IMR-90 (cell line): ENCODE results near the gene NDST3. TPM values are rescaled to one million over a fixed set of nuclear protein-coding genes. Genes with fewer than 3 reads are reported as not detected.

Experiments used
- ATAC-seq: fragments of 200-7000 bp; cut with Tn5 transposase; 2 replicates; pipeline ENCODE4 v1.9.1; 2020; ENCODE audit warnings: low read depth, mild to moderate bottlenecking, moderate library complexity
- BruUV-seq: library from RNA; stranded (reverse); fragments of 400-500 nt; replicated peaks from 2 replicates; lab custom pipeline; 2021; lab: Mats Ljungman, UMichigan
- CTCF ChIA-PET: fragments of 300-600 bp; formaldehyde crosslinking; extraction: SDS; loops from one replicate; lab custom pipeline; 2021; ENCODE audit warnings: antibody characterized with exemption; lab: Yijun Ruan, JAX
- POLR2A ChIA-PET: fragments of 300-600 bp; sonication (Branson Sonifier 250); formaldehyde crosslinking; loops from one replicate; lab custom pipeline; 2022; ENCODE audit warnings: antibody characterized with exemption; ENCODE audit not compliant: unreplicated experiment; lab: Charles Lee
- DNase-seq: peaks from one replicate; pipeline ENCODE4 v3.0.0; 2013
- H2AFZ ChIP-seq: replicated peaks from 2 replicates; pipeline ENCODE3; 2013; ENCODE audit warnings: low read length, mild to moderate bottlenecking; ENCODE audit not compliant: poor library complexity
- H2AK5ac ChIP-seq: 2 replicates; pipeline ENCODE4 v1.6.1; 2013; ENCODE audit warnings: low read depth, low read length, inconsistent platforms
- H2AK9ac ChIP-seq: replicated peaks from 2 replicates; pipeline ENCODE3; 2013; ENCODE audit warnings: mild to moderate bottlenecking, low read depth, low read length, moderate library complexity; ENCODE audit not compliant: poor library complexity
- H2BK120ac ChIP-seq: 2 replicates; pipeline ENCODE4 v1.6.1; 2013; ENCODE audit warnings: low read depth, low read length, inconsistent platforms
- H2BK15ac ChIP-seq: 3 replicates; pipeline ENCODE4 v1.6.1; 2013; ENCODE audit warnings: low read depth, low read length, inconsistent platforms
- H2BK20ac ChIP-seq: 2 replicates; pipeline ENCODE4 v1.6.1; 2013; ENCODE audit warnings: low read depth, mild to moderate bottlenecking, inconsistent platforms, low read length, moderate library complexity
- H2BK5ac ChIP-seq: 2 replicates; pipeline ENCODE4 v1.6.1; 2013; ENCODE audit warnings: mild to moderate bottlenecking, low read depth, low read length, inconsistent platforms; ENCODE audit not compliant: poor library complexity, severe bottlenecking
- H3K14ac ChIP-seq: replicated peaks from 2 replicates; pipeline ENCODE4 v1.6.1; 2013; ENCODE audit warnings: low read depth, low read length, inconsistent platforms
- H3K18ac ChIP-seq: 2 replicates; pipeline ENCODE4 v1.6.1; 2013; ENCODE audit warnings: low read depth, low read length, control low read depth
- H3K23ac ChIP-seq: 2 replicates; pipeline ENCODE4 v1.6.1; 2013; ENCODE audit warnings: low read depth, low read length, inconsistent platforms
- H3K27ac ChIP-seq: 2 replicates; pipeline ENCODE4 v1.5.1; 2013; ENCODE audit warnings: mild to moderate bottlenecking, control low read depth, low read length; ENCODE audit not compliant: insufficient read depth
- H3K27me3 ChIP-seq: 2 replicates; pipeline ENCODE4 v1.6.1; 2013; ENCODE audit warnings: low read length; ENCODE audit not compliant: control insufficient read depth, insufficient read depth
- H3K36me3 ChIP-seq: 2 replicates; pipeline ENCODE4 v1.6.1; 2013; ENCODE audit warnings: low read length, mixed read lengths; ENCODE audit not compliant: control insufficient read depth, insufficient read depth
- H3K4ac ChIP-seq: 2 replicates; pipeline ENCODE4 v1.6.1; 2013; ENCODE audit warnings: low read depth, low read length, inconsistent platforms
- H3K4me1 ChIP-seq: 2 replicates; pipeline ENCODE4 v1.6.1; 2013; ENCODE audit warnings: low read length, mixed read lengths; ENCODE audit not compliant: control insufficient read depth, insufficient read depth
- H3K4me2 ChIP-seq: 2 replicates; pipeline ENCODE4 v1.6.1; 2013; ENCODE audit warnings: low read depth, mild to moderate bottlenecking, control low read depth, low read length, moderate library complexity
- H3K4me3 ChIP-seq: 2 replicates; pipeline ENCODE4 v1.5.1; 2013; ENCODE audit warnings: low read depth, mild to moderate bottlenecking, control low read depth, low read length, moderate library complexity; ENCODE audit not compliant: insufficient read depth
- H3K56ac ChIP-seq: 2 replicates; pipeline ENCODE4 v1.6.1; 2013; ENCODE audit warnings: low read length, inconsistent platforms; ENCODE audit not compliant: insufficient read depth; ENCODE audit errors: extremely low read depth
- H3K79me1 ChIP-seq, 2 experiments: 2 replicates each; pipeline ENCODE4 v1.6.1; 2013; ENCODE audit warnings: low read length in 2 of 2, inconsistent platforms in 1 of 2, low read depth in 1 of 2
- H3K9ac ChIP-seq: 2 replicates; pipeline ENCODE4 v1.6.1; 2013; ENCODE audit warnings: low read depth, low read length, control low read depth
- H3K9me1 ChIP-seq: 2 replicates; pipeline ENCODE4 v1.6.1; 2013; ENCODE audit warnings: low read length, inconsistent platforms; ENCODE audit not compliant: insufficient read depth
- H3K9me3 ChIP-seq: 2 replicates; pipeline ENCODE4 v1.6.1; 2013; ENCODE audit warnings: low read length; ENCODE audit not compliant: control insufficient read depth, insufficient read depth
- H4K20me1 ChIP-seq: 2 replicates; pipeline ENCODE4 v1.6.1; 2013; ENCODE audit warnings: low read length, inconsistent platforms; ENCODE audit not compliant: insufficient read depth
- H4K5ac ChIP-seq: 2 replicates; pipeline ENCODE4 v1.6.1; 2013; ENCODE audit warnings: mild to moderate bottlenecking, low read depth, low read length, control low read depth
- H4K8ac ChIP-seq, 2 experiments: 2 replicates each; pipeline ENCODE4 v1.6.1; 2013; ENCODE audit warnings: low read depth in 2 of 2, low read length in 2 of 2, control low read depth in 1 of 2, inconsistent platforms in 1 of 2
- H4K91ac ChIP-seq: 2 replicates; pipeline ENCODE4 v1.6.1; 2013; ENCODE audit warnings: low read depth, low read length, inconsistent platforms; ENCODE audit not compliant: insufficient read depth
- BHLHE40 ChIP-seq: fragments of 150-350 bp; IDR thresholded peaks from 2 replicates; pipeline ENCODE4 v1.6.1; 2016; ENCODE audit warnings: mild to moderate bottlenecking, low read depth, low read length
- NFE2L2 ChIP-seq: fragments of 150-350 bp; IDR thresholded peaks from 2 replicates; pipeline ENCODE4 v1.6.1; 2016; ENCODE audit warnings: low read depth, mild to moderate bottlenecking, low read length
- WGBS, 2 experiments: methylation state at CpG; one replicate each; pipeline versions ENCODE4 v1.1.5 to v1.1.7; 2013; ENCODE audit warnings: missing lambda C conversion rate in 2 of 2; ENCODE audit not compliant: insufficient read length in 1 of 2; ENCODE audit errors: extremely low coverage in 2 of 2; 5-methylcytosine and 5-hydroxymethylcytosine counted together
- dilution Hi-C: fragments of 300-500 bp; cut with HindIII; formaldehyde crosslinking; loops from one replicate; pipeline ENCODE4 v1.14.3; 2018; ENCODE audit warnings: low sequenced_read_pairs; ENCODE audit not compliant: unreplicated experiment
- in situ Hi-C: fragments of 300-500 bp; cut with MboI; formaldehyde crosslinking; loops from 3 replicates; pipeline ENCODE4 v1.14.3; 2019; ENCODE audit warnings: low sequenced_read_pairs, inconsistent platforms, mixed read lengths
- intact Hi-C: fragments of 100-400 bp; cut with micrococcal nuclease; formaldehyde crosslinking; loops from 2 replicates; pipeline ENCODE4 v1.10.0; 2022
- polyA plus RNA-seq, 3 experiments: library from polyadenylated mRNA; depleted of rRNA; stranded (reverse); fragments of >200 nt; gene quantifications; 2 replicates each; pipeline ENCODE4 v1.2.3, GENCODE V29; 2012; ENCODE audit warnings: low replicate concordance in 1 of 3
- total RNA-seq: library from RNA; depleted of rRNA; stranded (reverse); fragments of >200 nt; gene quantifications from 2 replicates; pipeline ENCODE4 v1.2.3, GENCODE V29; 2012
- TF ChIP-seq, protein P1 (sequence below): conservative IDR thresholded peaks from 2 replicates; pipeline ENCODE4 v1.5.1; 2012; ENCODE audit warnings: mild to moderate bottlenecking, low read depth, low read length, improper control_type of control experiment

NDST3 gene
- total and polyA plus RNA-seq, 2 of the 4 experiments (the other 2 are of a cell fraction) = 0.10 to 0.18 TPM

DNA sequence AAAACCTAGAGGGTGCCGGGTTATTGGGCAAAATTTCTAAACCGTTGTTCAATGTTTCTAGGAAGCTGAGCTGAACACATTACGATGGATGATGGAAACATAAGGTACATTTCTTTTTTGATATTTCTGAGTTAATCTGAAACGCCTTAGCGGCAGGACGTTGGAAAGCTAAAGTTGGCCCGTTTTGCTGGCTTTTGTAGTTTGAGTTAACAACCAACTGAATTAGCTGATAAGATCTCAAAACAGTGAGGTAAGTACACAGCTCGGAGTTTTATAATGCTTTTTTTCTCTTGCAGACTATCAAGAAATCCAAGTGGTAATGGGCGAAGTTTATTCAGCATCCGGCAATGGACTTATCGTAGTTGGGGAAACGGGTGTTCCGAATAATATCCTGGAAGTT is 245.0 kb downstream of the NDST3 start:
- H3K4me2 ChIP-seq = peak overlapping the region; percentile 61
- peak overlapping the region; percentile 91 for H3K23ac ChIP-seq
- WGBS, 2 experiments = no CpG with 5 or more reads among the region's 13 CpGs
- no peaks in the 10 kb centered on the region for H3K9me1 ChIP-seq
- peak overlapping the region; percentile 86; the same call in 1 of the 2 replicates for H2AK5ac ChIP-seq
- H3K4ac ChIP-seq = peak overlapping the region; percentile 90; the same call in 1 of the 2 replicates
- in situ Hi-C loops (loop anchor here (25.0 kb wide), 1 partner anchor 233 kb away; no protein-coding TSS in a partner anchor), intact Hi-C loops (loop anchor here (2.0 kb wide), 1 partner anchor 1145 kb away; no protein-coding TSS in a partner anchor), dilution Hi-C loops (no loop called here)
- H3K27ac ChIP-seq = peak overlapping the region; percentile 71
- H2BK5ac ChIP-seq = peak overlapping the region; percentile 76
- ChIA-PET POLR2A (no interaction called here), CTCF (interaction anchor here (0.6 to 1.1 kb wide), 2 partner anchors 74 to 88 kb away, joined by 4 read pairs; partner anchors contain the start of gene PRSS12)
- peak overlapping the region; percentile 89 for H4K91ac ChIP-seq
- no peak overlapping the region for H2BK20ac ChIP-seq
- H3K4me3 ChIP-seq = peak overlapping the region; percentile 72
- H3K27me3 ChIP-seq = no peaks in the 10 kb centered on the region
- peaks cover 11 to 16% of the 10 kb centered on the region in 2 experiments; a peak in 3 of 4 replicates for H3K79me1 ChIP-seq
- BruUV-seq = no TSS peak
- H3K56ac ChIP-seq = peak overlapping the region; percentile 86
- peak overlapping the region; percentile 80; the same call in 1 of the 2 replicates for H4K5ac ChIP-seq
- no peak overlapping the region for H2AFZ ChIP-seq
- DNase-seq = no peak
- H3K36me3 ChIP-seq = peaks cover 7% of the 10 kb centered on the region
- peaks cover 10% of the 10 kb centered on the region for H3K4me1 ChIP-seq
- H3K9ac ChIP-seq = peak overlapping the region; percentile 92
- peak overlapping the region; percentile 80; the same call in 1 of the 2 replicates for H3K18ac ChIP-seq
- ATAC-seq = no peak
- H2BK120ac ChIP-seq = peak overlapping the region; percentile 31; the same call in 1 of the 2 replicates
- H4K8ac ChIP-seq = peak overlapping the region; percentile 83 to 90
- H2AK9ac ChIP-seq = no peak overlapping the region
- TF ChIP-seq NFE2L2 (no peak), BHLHE40 (no peak)
- TF ChIP-seq, protein P1, sequence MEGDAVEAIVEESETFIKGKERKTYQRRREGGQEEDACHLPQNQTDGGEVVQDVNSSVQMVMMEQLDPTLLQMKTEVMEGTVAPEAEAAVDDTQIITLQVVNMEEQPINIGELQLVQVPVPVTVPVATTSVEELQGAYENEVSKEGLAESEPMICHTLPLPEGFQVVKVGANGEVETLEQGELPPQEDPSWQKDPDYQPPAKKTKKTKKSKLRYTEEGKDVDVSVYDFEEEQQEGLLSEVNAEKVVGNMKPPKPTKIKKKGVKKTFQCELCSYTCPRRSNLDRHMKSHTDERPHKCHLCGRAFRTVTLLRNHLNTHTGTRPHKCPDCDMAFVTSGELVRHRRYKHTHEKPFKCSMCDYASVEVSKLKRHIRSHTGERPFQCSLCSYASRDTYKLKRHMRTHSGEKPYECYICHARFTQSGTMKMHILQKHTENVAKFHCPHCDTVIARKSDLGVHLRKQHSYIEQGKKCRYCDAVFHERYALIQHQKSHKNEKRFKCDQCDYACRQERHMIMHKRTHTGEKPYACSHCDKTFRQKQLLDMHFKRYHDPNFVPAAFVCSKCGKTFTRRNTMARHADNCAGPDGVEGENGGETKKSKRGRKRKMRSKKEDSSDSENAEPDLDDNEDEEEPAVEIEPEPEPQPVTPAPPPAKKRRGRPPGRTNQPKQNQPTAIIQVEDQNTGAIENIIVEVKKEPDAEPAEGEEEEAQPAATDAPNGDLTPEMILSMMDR = no peak
- peaks cover 14% of the 10 kb centered on the region; the same call in 1 of the 2 replicates for H4K20me1 ChIP-seq
- peak overlapping the region; percentile 94 for H3K14ac ChIP-seq
- H2BK15ac ChIP-seq = no peak overlapping the region
- no peaks in the 10 kb centered on the region for H3K9me3 ChIP-seq
